HG03565 (cell line): Measurements from ENCODE around the gene PODXL2.
"Not testable (repeated sequence)": the region's sequence is repeated elsewhere in the genome, so short reads cannot be mapped to it uniquely, and the experiment has no call there.

Experiments
- ATAC-seq: cut with Tn5 transposase; IDR thresholded peaks from one replicate; pipeline ENCODE4 v1.9.1; 2021; ENCODE audit warnings: mild to moderate bottlenecking, moderate library complexity; ENCODE audit not compliant: unreplicated experiment

The PODXL2 gene

GRCh38 chr3:127702151-127702578, 73.2 kb downstream of the PODXL2 start:
- no peak for ATAC-seq

DNA sequence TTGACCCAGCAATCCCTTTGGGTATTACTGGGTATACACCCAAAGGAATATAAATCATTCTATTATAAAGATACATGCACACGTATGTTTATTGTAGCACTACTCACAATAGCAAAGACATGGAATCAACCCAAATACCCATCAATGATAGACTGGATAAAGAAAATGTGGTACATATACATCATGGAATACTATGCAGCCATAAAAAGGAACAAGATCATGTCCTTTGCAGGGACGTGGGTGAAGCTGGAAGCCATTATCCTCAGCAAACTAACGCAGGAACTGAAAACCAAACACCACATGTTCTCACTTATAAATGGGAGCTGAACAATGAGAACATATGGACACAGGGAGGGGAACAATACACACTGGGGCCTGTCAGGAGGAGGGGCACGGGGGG, 75.9 kb downstream of the PODXL2 start:
- not testable (repeated sequence) for ATAC-seq

- no peak for ATAC-seq
These were observed 77.3 kb downstream of the PODXL2 start for GRCh38 chr3:127706312-127706711.

DNA sequence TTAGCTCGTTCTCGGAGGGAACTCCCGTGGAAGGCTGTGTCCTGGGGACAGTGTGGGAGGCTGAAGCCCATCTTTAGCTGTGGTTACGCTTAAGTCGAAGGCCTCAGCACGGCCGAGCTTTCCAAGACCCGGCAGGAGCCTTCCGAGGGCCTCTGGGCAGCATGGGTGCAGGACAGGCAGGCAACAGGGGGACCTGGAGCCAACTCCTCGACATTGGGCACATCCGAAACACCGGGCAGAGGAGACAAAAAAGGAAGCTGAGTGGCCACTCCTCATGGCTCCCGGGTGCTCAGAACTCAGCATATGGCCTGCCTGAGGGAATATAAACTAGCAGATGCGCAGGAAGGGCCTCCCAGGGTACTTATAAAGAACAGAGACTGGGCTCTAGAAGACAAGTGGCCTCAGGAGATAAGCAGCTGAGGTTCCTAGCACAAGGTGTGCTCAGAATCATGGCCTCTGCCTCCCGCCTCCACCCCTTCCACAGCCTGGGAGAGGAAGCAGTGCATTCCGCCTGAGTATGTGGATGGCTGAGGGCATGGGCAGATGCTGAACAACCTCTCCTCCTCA, 77.9 kb downstream of the PODXL2 start:
- no peak for ATAC-seq

DNA sequence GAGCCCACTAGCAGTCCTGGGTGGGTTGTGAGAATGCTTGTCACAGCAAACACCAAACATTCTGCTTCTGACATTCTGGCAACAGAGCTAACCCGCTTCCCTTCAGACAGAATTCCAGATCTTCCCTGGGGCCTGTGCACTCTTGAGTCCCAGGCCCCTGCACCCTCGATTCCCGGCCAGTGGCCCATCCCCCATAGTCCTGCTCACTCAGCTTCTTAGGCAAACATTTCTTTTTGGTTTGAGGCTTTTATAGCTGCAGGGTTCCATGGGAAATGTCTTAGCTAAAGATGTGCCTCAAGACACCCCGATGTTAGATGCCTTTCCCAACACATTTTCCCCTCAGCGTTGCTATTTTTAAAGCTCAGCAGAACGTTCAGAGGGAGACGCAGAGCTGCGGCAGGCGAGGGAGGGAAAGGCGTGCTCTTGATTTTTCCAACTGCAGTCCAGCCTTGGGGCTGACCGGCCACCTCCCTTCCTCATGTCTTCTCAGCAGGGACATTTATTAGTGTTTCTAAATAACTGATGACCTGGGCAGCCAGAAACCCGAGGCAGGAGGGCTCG, 78.9 kb downstream of the PODXL2 start:
- ATAC-seq = no peak

DNA sequence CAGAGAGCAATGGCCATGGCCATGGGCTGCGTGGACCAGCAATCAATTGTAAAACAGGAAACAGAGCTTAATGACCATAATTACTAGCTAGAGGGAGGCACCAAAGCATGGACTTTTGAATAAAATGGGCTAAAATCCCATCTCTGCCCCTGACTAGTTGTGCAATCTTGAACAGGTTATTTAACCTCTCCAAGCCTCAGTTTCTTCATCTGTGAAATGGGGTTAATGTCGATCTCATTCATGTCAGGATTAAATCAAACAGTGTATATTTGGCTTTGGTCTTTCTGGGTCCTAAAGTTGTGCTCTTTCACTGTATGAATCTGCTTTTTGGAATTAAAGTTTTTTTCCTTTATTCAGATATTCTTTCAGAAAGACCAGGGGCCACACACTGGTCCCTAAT, 79.9 kb downstream of the PODXL2 start:
- ATAC-seq = no peak

DNA sequence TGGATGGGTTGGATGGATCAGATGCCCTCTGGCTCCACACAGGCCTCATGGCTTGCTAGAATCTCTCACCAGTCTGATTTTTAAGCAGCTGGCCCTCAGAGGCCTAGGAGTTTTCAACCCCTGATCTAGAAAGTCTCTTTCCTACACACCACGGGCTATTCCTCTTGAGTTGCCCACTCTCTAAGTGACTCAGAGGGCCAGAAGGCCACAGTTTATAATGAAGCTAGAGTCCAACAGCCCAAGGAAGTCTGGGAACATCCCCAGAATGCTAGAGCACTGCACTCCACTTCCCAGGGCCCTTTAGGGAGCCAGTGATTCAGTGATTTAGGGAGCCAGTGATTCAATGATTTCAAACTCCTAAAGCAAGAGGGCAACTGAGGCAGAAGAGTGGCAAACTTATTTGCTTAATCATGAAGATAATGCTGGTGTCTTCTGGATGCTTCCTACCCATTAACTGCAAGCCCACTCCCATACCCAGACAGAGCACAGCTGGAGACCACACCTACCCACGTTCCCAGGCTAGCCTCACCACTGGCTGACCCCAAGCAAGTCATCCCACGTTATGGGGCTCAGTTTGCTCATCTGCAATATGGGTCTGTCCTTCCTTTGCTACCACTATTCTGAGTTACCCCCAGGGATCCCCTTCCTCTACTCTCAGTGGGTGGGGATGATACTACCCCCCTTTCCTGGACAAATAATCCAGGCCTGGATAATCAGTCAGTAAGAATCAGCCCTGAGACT, 80.5 kb downstream of the PODXL2 start:
- no peak for ATAC-seq

GRCh38 chr3:127710155-127710941, 81.4 kb downstream of the PODXL2 start:
- no peak for ATAC-seq

DNA sequence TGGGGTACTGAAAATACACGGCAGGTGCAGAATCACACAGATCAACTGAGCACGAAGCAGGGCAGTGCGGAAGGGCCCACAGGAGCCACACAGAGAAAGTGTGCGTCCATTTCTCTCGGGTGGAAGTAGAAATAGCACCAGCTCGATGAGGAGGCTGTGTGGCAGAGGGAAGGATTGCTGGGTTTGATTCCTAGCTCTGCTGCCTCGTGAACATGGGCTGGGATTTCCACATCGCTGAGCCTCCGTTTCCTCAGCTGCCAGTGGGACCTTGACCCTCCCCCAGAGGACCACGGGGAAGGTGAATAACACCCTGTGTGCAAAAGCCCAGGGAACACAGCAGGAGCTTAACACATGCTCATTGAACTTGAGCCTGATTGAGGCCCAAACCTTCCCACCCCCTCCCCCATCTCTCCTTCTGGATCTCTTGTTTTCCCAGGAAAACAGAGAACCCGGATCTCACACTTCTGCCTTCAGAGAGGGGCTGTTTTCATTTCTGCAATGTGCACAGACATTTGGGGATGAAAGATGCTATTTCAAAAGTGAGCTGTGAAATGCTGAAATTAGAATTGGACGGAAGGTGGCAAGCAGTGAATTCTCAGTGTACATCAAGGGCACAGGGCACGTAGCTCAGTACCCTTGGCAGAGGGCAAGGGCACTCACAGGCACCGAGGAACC, 82.2 kb downstream of the PODXL2 start:
- ATAC-seq = no peak

GRCh38 chr3:127711896-127712295, 82.9 kb downstream of the PODXL2 start:
- ATAC-seq = no peak

GRCh38 chr3:127712461-127712860, 83.5 kb downstream of the PODXL2 start:
- ATAC-seq = no peak

DNA sequence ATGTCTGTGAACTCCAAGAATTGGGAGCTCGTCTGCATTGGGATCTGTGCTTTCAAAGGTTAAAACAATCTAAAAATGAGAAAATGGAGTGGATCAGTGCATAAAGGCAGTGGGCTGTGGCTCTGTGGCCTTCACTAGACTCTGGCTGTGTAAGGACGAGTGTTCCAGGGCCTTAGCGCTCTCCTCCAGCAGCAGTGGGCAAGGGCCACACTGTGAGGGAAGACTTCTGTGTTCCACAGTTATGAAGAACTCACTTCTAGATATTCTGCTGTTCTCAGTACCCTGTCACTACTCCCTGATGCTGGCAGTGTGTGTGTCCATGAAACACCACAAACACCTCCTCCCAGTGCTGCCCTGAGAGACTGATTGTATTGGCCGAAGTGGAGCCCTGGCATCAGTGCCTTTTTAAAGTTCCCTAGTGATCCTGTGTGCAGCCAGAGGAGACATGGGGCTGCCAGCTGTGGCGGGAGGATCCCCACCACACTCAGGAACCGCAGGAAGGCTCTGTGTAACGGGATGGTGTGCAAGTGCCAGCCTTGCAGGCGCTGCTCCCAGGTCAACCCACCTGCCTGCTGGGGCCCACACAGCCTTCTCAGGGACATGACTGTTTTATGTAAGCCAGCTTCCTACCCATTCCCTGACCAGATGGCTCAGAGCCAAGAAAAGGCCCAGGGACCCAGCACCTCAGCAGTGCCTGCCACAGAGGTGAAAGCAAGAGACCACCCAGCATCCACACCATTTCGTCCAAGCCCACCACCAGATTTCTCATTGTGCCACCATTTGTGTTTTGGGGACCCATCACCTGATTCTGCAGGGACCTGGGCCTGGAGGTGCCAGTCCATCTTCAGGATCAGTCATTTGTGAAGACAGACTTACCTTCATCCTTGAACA, 84.1 kb downstream of the PODXL2 start:
- no peak for ATAC-seq

DNA sequence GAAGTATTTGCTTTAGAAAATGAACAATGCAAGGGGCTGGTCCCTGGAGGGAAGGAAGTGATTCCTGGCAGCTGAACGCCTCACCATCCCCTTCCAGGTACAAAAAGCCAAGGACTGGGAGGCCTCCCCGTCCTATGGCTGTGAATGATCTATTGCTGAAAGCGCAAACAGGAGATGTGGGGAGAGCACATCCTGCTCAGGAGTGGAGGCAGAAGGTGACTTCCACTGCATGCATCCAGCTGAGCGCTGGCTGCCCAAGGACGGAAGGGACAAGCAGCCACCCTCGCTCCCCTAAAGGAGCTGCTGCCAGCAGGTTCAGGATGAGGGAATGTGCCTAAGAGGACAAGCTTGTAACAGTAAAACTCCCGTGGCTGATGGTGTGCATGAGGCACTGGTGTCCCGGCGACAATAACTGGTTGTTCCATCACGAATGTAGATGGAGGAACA, 85.2 kb downstream of the PODXL2 start:
- no peak for ATAC-seq

DNA sequence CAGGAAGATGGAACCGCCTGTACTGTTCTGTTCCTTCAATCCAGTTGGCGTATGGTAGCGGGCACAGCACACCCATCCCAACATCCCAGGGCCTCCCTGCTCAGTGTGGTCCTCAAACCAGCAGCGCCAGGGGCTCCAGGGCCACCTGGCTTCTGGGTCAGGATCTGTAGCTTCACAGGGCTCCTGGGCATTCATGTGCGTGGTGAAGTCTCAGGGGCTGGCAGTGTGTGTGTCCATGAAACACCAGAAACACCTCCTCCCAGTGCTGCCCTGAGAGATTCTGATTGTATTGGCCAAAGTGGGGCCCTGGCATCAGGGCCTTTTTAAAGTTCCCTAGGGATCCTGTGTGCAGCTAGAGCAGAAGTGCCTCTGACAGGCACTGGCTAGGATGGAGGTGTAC, 85.9 kb downstream of the PODXL2 start:
- no peak for ATAC-seq

GRCh38 chr3:127715532-127715931, 86.5 kb downstream of the PODXL2 start:
- ATAC-seq = no peak

DNA sequence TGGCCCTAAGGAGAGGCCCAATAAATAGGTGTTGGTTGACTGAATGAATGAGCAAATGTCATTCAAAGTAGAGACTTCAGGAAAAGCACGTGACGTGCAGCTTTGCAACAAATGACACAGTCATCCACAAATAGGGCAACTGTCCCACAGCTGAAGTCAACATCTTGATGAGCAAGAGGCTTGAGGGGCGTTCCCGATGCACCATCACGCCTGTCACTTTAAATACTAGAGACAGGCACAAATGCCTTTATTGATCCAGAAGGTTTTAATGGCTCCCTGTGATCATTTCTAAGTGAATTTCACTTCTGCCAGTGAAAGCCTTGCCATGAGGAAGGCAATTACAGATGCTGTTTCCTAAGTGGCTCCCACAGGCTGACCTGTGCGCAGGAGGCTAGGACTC, 87.4 kb downstream of the PODXL2 start:
- no peak for ATAC-seq

- no peak for ATAC-seq
These were observed 88.6 kb downstream of the PODXL2 start for GRCh38 chr3:127717357-127718244.

DNA sequence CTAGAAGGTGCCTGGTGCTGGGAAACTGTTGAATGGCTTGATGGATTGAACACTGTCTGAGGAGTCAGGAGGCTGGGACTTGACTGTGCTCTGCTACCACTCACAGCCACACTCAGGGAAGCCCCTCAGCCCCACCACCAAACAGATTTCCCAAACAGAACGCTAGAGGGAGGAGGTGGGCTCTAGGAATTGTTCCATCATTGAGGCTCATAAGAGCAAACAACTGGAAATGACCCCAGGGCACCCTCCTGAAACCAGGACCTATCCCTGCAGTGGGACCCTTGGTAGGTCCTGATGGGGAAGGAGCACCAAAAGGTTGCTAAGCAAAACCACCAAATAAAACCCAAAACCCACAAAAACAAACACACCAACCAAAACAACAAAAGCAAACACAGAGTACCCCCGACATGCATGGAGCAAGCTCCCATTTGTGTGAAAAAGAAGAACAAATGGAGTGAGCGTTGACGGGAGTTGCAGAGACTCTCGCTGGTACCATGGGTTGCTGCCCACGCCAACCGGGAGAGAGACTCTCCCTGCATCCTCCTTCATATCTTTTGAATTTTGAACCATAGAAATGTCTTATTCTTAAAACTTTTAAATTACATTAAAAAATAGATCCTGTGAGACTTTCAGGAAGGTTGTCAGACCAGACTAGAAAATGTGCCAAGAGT, 89.4 kb downstream of the PODXL2 start:
- no peak for ATAC-seq

GRCh38 chr3:127718916-127719290, 89.9 kb downstream of the PODXL2 start:
- ATAC-seq = no peak
